Loucy (cell line): ENCODE data around the gene COL13A1.

Source experiments
- CTCF ChIP-seq: fragments of 200-600 bp; sonication (generic); conservative IDR thresholded peaks from 2 replicates; pipeline ENCODE4 v1.5.1; 2014; ENCODE audit warnings: mild to moderate bottlenecking, antibody characterized with exemption, low read length
- EZH2phosphoT487 ChIP-seq: fragments of 200-600 bp; IDR thresholded peaks from 2 replicates; pipeline ENCODE4 v1.6.1; 2018; ENCODE audit warnings: antibody characterized with exemption, mild to moderate bottlenecking, moderate library complexity, borderline replicate concordance

- TF ChIP-seq CTCF (no peak), EZH2phosphoT487 (no peak)
Measured at GRCh38 chr10:69874449-69874848, 72.7 kb downstream of the COL13A1 start.
